Hematopoietic multipotent progenitor cell treated with erythropoietin and hydrocortisone succinate and interleukin-3 and kit ligand, for 17 days (in vitro differentiated cells): Measurements from ENCODE around the gene CTAGE8.
"Not testable (repeated sequence)": the region's sequence is repeated elsewhere in the genome, so short reads cannot be mapped to it uniquely, and the experiment has no call there.

Source experiments
- DNase-seq: peaks from one replicate; pipeline ENCODE4 v3.0.0-alpha.2; 2015; ENCODE audit warnings: low spot score

Gene CTAGE8, protein sequence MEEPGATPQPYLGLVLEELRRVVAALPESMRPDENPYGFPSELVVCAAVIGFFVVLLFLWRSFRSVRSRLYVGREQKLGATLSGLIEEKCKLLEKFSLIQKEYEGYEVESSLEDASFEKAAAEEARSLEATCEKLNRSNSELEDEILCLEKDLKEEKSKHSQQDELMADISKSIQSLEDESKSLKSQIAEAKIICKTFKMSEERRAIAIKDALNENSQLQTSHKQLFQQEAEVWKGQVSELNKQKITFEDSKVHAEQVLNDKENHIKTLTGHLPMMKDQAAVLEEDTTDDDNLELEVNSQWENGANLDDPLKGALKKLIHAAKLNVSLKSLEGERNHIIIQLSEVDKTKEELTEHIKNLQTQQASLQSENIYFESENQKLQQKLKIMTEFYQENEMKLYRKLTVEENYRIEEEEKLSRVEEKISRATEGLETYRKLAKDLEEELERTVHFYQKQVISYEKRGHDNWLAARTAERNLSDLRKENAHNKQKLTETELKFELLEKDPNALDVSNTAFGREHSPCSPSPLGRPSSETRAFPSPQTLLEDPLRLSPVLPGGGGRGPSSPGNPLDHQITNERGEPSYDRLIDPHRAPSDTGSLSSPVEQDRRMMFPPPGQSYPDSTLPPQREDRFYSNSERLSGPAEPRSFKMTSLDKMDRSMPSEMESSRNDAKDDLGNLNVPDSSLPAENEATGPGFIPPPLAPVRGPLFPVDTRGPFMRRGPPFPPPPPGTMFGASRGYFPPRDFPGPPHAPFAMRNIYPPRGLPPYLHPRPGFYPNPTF

DNA sequence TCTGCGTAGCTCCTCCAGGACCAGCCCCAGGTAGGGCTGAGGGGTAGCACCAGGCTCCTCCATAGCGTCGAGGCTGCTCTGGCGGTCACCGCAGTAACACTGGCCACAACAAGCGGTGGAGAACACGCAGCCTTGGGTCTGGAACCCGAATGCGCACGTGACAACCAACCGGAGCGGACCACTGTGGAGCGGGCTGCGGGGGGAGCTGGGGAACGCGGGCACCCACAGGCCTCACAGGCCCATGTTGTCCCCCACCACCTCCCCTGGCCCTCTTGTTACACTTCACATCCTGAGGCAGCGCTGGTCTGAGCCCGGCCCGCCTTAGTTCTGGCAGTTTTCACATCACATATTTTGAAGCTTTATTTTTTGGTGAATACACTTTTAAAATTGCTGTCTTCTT lies at the start of gene CTAGE8:
Gene CTAGE8, minus strand, starts transcription at position 101 of the 400 bp plus-strand sequence. Its CDS starts 38 bp downstream, at position 63.
- DNase-seq, result not testable (repeated sequence)

DNA sequence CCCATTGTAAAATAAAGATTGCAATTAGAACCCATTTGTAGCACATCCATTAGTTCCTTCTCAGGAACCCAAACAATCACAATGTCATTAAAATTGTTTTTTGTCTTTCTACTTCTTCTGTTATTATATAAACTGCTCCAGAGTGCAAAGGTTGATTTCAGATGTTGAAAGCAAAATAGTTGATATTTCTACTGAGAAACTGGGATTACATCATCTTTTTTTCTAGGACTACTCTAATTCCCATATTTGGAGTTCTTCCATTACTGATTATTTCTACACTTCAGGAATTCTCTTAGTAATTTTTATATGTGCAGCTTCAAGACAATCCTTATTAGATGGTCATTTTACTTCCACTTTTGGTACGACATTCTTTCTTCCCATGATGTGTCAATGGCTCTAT lies 48.4 kb upstream of the CTAGE8 start:
- DNase-seq, result not testable (repeated sequence)

DNA sequence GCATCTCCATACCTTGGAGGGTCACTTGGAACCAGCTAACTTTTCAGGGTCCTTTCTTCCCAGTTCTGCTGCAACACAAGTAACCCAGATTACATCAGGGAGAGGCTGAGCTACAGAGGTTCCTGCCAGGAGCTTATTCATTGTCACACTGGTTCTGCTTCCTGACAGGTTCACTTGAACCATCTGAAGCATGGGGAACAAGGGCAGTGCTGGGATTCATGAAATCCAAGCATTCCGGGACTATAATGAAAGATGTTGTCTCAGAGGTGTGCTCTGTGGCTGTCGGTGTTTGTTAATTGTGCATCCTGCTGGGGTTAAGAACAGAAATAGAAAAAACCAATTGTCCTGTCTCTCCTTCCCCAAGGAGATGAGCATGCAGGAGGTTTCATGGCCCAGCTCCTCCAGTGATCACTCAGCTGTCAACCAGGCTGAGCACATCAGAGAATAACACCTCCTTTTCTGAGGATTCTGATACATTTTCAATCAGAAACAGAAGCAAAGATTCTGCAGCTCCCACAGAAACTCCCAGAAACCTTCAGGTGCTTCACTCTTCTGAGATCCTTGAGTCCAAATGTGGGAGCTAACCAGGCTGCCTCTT lies 42.9 kb upstream of the CTAGE8 start, which contains the start of gene OR2A1:
Gene OR2A1, plus strand, starts transcription at position 548 of the 598 bp plus-strand sequence. CDS start 5,706 bp downstream, outside the sequence.
- not testable (repeated sequence) for DNase-seq

DNA sequence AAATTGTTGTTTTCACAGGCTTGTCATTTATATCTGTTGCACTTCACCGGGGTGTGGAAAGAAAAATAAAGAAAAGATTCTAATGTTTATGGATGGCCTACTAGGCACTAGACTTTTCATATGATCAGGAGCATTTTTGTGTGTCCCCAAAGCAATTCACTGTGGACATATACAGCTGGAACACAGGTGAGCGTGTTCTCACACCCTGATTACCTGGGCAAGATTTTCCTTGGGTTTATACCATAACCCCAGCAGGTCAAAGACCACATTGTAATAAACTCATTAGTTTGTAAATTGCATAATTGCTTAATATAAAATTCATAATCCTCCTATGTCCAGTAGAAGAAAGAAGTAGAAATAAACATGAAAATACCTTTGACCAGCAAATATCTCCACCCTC lies 42.1 kb upstream of the CTAGE8 start:
- not testable (repeated sequence) for DNase-seq

DNA sequence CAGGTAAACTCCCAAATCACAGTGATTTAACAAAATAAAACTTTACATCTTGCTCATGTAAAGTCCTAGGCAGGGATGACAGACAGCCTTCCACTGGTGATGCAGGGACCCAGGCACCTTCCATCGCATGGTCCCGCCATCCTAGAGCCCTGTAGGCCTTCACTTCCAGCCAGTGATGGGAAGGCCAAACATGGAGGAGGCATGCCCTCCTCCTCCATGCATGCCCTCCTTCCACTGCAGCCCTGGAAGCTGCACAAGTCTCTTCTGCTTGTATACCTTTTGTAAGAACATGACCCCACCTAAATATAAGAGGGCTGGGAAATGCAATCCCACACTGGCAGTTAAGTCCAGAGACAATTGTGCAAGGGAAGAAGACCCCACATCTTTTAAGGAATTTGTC lies 40.6 kb upstream of the CTAGE8 start:
- DNase-seq, result not testable (repeated sequence)

DNA sequence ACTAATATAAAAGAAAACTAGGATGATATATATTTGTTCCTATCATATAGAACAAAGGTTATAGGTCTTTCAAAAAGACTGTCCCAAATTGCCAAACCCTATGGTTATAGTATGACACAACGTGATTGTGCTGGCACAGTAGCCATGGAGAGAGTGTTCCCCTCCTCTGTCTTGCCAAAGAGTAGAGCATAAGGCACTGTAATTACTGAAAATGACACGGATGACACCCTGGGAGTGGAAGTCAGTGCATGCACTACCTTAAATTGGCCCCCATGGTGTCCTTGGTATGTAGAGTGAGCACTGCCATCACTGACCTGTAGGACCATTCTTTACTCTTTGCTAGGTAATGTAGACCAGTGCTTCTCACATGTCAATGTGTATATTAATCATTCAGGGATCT lies 36.1 kb upstream of the CTAGE8 start:
- DNase-seq, result not testable (repeated sequence)

DNA sequence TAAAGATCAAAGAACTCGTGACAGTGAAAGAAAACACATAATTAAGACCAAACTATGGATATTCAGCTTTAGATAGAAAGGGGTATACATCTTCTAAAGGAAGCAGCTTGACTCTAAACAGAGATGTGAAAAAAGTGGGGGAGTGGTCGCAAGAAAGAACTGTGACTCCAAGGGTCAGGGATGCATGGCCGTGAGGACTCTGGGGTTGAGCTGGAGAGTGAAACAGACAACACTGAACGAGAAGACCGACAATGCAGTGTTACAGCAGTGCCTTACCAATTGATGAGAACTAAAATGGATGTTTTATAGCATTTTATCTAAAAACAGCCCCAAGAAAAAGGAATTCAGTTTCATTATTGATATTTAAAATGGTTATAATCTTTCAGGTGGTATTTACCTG lies 34.5 kb upstream of the CTAGE8 start:
- not testable (repeated sequence) for DNase-seq

DNA sequence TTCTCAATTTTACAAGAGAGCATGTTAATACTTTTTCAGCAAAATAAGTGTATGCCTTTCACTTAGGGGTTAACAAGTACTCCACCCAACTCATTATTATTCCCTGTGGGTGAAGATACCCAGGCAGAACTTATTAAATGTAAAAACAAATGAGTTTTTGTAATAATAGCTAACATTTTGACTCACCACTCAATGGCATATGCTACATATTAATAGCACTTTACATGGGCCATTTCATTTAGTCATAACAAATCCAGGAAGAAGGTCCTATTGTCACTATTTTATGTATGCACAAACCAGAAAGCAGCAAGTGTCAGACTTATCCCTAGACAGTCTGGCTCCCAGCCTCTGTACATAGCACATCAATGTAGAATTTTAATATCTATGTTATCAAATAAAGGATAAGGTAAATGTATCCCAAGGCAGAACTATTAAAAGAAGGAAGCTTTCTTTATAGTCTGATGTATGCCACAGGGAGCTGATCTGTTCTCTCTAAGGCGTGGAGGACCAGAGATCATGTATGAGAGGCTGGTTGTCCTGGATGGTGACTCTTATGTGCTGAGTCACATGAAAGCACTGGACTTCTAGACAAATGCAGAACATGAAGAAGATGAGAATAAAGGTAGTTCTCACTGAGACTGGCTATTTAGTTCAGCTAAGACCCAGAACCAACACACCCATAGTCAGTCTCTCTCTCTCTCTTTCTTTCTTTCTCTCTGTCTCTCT lies 33.7 kb upstream of the CTAGE8 start:
- not testable (repeated sequence) for DNase-seq

DNA sequence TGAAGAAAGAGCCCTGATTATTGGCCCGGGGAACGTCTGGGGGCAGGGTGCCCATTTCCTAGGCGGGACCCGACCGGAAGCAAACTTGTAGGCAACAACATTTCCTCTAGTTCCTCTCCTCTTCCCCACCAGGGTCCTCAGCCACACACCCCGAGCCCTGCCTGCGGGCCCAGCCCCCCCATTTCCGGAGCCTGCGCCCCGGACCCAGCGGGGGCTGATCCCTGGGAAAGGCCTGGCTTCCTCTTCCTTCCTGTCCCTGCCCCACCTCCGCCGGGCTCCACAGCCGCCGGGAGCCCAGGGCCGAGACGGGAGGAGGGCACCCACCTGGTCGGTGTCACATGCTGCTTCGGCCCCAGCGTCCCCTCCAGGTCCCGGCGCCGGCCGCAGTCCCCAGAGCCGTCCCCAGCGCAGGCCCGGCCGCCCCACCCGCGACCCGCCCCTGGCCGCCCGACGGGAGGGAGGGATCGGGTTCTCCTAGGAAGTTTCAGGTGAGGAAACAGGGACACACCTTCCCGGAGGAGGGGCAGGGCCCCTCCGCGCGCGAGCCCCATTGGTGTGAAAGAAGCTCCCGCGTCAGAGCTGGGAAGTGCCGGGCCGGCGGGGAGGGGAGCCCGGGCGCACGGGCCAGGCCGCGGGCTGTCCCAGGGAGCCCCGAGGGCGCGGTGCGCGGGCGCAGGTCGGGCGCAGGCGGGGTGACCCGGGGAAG lies 24.9 kb upstream of the CTAGE8 start:
- DNase-seq, result not testable (repeated sequence)

DNA sequence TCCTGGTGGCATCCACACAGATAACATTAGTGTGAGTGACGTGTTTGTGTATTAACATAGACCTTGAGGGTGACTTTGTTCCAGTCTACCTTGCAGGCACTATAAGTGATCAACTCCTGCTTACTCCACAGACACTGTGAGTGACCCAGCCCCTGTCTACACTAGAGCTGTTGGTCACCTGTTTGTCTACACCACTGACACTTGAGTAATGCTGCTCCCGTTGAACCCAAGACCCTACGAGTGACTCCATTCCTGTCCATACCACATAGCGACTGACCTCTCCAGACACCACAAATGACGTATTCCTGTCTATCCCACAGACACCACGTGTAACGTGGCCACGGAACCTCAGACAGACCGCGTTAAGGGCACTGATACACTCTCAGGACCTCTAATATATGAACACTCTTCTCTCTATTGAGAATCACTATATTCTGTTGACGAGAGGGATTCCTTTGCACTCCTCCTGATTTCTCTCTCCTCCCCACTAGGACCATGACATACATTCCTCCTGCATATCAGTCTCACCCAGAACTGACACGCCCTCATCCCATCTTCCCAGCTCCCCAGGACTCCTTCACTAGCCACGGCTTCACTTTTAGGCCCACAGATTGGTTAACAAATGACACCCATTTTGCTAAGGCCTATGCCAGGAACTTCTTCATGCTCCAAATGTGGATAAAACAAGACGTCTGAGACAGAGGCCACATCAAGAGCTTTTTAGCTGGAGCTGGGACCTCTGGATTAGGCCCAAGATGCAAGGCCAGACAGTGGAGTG lies 23.5 kb upstream of the CTAGE8 start:
- not testable (repeated sequence) for DNase-seq

DNA sequence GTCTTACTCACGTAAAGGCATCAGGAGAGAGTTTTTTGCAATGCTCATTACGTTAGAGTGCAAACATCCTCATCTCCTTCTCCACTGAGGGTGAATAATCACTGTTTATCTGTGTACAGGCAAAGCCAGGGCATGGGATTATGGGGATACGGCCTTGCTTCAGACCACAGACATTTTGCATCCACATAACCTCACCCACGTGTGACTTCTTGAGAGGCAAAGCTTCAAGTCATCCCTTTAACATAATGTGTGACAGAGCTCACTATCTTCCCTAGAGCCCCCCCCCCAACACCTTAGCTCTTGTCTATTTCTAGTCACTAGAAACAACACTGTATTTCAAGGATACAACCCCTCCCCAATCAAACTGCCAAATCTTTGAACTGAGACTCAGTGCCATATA lies 22.5 kb upstream of the CTAGE8 start:
- not testable (repeated sequence) for DNase-seq

DNA sequence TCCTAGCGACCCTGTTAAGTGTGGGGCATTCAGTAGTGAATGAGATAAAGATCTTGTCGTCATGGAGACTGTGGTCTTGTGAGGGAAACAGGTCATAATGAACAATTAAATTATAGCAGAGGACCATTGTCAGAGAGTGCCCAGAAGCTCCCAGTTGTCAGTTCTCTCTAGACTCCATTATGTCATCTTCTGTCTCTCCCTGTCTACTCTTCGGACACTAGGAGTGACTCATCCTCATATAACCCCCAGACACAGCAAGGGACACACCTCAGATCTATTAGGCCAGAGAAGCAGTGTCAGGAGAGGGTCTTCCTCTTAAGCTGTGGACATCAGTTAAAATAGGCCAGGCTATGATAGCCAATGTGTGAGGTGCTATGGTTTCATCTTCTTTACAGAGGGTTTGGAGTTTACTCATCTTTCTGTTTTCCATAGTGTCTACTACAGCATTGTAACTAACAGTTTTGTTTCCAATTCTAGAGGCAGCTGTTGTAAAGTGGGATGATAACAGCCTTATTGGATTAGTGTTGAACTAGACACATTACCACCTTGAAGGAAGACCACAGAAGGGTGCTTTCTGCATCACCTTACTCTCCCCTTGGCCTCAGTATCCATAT lies 18.2 kb upstream of the CTAGE8 start:
- not testable (repeated sequence) for DNase-seq

DNA sequence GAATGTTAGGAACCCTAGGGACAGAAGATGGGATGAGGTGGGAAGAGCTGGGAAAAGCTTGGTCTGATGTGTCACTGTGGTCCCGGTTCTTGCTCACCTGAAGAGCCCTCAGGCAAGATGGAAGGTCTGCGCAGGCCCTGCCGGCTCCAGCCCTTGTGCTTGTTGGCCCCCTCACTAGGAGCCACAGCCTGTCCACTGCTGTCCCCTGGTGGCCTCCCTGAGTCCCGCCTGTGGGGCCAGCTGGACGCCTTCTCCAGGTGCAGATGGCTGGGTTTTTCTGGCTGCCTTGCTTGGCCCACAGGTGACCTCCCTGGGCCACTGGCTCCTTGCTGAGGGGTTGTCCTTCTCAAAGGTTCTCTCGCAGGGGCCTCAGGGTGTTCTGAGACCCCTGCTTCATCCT lies 14.6 kb upstream of the CTAGE8 start:
- not testable (repeated sequence) for DNase-seq

DNA sequence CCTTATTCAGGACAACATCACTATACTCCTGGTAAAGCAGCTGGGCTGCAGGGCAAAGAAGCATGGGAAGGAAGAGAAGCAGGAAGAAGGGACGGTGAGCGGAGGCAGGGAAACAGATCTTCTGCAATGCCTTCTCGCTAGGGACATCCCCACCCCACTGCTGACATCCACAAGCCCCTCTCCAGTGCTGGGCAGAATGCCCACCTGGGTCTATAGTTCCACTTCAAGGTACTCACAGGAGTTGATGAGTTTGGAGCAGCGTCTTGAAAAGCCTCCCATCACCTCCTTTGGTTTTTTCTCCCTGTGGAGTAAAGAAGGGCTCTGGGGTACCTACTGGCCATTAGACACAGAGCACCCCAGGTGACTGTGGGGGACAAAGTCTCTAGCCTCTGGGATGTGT lies 13.4 kb upstream of the CTAGE8 start:
- DNase-seq, result not testable (repeated sequence)

DNA sequence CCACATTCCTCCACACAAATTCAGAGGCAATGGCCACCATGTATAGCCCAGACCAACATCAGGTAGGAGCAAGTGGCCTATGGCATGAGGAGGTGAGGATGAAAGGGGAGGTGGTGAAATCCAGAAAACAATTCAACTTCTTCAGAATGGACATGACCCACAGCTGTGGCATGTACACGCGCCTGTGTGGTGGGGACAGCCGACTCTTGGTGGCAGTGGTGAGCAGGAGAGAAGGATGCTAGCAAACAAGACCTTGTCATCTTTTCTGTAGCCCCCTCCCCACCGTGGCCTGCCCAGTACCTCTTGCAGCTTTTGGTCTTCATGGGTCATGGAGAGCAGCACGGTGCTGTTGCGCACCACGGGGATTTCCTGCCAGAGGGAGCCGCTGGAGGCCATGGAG lies 12.9 kb upstream of the CTAGE8 start:
- not testable (repeated sequence) for DNase-seq

DNA sequence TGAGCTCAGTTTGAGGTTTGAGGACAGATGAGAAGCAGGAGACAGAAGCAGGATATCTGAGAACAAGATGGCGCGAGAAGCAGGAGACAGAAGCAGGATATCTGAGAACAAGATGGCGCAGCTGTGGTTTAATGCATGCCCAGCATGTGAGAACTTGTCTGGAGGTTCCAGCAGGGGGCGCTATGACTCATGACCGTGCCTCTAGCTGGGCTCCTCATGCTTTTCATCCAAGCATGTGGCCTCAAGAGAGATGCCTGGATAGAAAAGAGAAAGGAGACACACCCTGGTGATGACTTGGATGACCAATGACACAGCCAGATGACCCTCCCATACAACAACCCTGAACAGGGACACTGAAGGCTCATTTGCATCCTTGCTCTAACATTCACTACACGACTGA lies 10.9 kb upstream of the CTAGE8 start:
- not testable (repeated sequence) for DNase-seq

DNA sequence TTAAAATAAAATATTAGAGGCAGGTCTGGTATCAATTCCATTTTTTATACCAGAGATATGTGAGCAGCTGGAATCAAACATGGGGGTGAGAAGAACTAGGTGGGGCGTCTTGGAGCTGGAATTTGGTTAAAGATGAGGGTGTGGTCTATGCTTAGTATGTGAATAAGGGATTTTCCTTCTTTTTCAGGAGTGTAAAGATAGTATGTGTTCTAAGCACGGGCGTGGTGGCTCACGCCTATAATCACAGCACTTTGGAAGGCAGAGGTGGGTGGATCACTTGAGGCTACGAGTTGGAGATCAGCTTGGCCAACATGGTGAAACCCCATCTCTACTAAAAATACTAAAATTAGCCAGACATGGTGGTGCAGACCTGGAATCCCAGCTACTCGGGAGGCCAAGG lies 6.2 kb upstream of the CTAGE8 start:
- DNase-seq, result not testable (repeated sequence)

DNA sequence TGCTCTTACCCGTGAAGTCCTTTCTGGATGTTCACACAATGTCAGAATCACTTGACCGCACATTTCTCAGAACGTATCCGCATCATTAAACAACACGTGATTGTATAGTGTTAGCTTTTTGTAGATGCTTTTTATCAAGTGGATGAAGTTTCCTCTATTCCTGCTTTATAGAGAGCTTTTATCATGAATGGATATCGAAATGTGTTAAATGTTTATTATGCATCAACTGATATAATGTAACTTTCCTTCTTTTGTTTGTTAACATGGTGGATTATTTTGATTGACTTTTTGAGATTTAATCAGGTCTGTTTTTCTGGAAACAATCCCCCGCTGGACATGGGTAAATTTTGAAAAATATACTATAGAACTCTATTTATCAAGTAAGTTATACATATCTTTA lies 4.4 kb downstream of the CTAGE8 start, which contains the start of gene OR2A7:
Gene OR2A7, minus strand, starts transcription at position 101 of the 400 bp plus-strand sequence. CDS start 5,164 bp downstream, outside the sequence.
- DNase-seq, result peak; percentile 2

DNA sequence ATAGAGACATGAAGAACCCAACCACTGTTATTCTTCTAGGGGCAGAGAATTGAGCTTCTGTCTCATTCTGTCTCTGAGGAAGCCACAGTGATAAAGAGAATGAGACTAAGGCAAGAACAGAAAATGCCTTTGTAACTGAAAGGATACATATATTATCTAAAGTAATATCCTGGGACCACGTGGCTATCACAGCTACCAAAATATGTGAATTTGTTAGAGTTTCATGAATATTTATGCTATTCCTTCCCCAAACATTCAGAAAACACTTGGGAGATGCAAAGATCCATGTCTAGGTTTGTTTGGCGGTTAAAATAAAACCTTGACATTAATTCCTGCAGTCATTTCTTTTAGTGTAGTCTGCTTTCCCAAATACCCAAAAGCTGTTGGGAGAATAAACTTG lies 7.0 kb downstream of the CTAGE8 start:
- not testable (repeated sequence) for DNase-seq

DNA sequence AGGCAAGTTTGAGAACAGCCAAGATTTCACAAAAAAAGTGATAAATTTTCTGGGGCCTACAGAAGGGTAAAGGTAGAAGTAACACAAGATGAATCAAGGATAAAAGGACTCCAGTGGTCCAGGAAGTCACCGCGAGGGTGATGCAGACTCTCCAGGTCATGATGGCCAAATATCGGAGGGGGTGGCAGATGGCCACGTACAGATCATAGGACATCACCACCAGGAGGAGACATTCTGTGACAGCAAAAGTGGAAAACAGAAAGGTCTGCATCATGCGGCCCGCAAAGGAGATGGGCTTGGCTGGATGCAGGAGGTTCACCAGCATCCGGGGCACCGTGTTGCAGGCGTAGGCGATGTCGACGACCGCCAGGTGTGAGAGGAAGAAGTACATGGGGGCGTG lies 10.0 kb downstream of the CTAGE8 start:
- not testable (repeated sequence) for DNase-seq
